Measurements from ENCODE around the gene CAMSAP1.

GRCh38 chr9:135787776-135788575 lies 119.4 kb downstream of the CAMSAP1 start:
- TF ChIP-seq CTCF (IDR thresholded peaks at IDR 0.05) (no peak), POLR2A (IDR thresholded peaks at IDR 0.05) (no peak)
